AG04450 (cell line): ENCODE results near the gene PDE11A. TPM values are rescaled to one million over a fixed set of nuclear protein-coding genes. Genes with fewer than 3 reads are reported as not detected.

ENCODE experiments used
- CTCF ChIA-PET: fragments of 300-600, 350-600 bp; formaldehyde crosslinking; extraction: SDS; loops from one replicate; lab custom pipeline; 2022; ENCODE audit warnings: antibody characterized with exemption, inconsistent platforms; lab: Charles Lee
- POLR2A ChIA-PET: fragments of 350-600 bp; formaldehyde crosslinking; extraction: SDS; loops from one replicate; lab custom pipeline; 2021; ENCODE audit warnings: antibody characterized with exemption, inconsistent platforms; lab: Yijun Ruan, JAX
- DNase-seq: peaks from one replicate; pipeline ENCODE4 v3.0.0-alpha.2; 2011; ENCODE audit warnings: low read depth, low spot score
- H3K27ac ChIP-seq: one replicate; pipeline ENCODE4 v1.5.1; 2012; ENCODE audit warnings: low read depth, low read length, control low read depth
- H3K27me3 ChIP-seq: one replicate; pipeline ENCODE4 v1.6.0; 2012; ENCODE audit warnings: low read length; ENCODE audit not compliant: control insufficient read depth, insufficient read depth
- H3K4me3 ChIP-seq: 2 replicates; pipeline ENCODE4 v1.5.1; 2011; ENCODE audit warnings: mild to moderate bottlenecking, low read depth, low read length, control low read depth
- H3K9me3 ChIP-seq: 2 replicates; pipeline ENCODE4 v1.5.1; 2012; ENCODE audit warnings: low read length; ENCODE audit not compliant: control insufficient read depth, insufficient read depth
- polyA plus RNA-seq: library from polyadenylated mRNA; depleted of rRNA; stranded (reverse); fragments of >200 nt; gene quantifications from 2 replicates; pipeline ENCODE4 v1.2.3, GENCODE V29; 2011
- TF ChIP-seq, protein P1 (sequence below): IDR thresholded peaks from 2 replicates; pipeline ENCODE4 v1.5.1; 2011; ENCODE audit warnings: low read depth, low read length, control low read depth, inconsistent platforms

PDE11A gene
- polyA plus RNA-seq, 1 experiment: 0.24 TPM

DNA sequence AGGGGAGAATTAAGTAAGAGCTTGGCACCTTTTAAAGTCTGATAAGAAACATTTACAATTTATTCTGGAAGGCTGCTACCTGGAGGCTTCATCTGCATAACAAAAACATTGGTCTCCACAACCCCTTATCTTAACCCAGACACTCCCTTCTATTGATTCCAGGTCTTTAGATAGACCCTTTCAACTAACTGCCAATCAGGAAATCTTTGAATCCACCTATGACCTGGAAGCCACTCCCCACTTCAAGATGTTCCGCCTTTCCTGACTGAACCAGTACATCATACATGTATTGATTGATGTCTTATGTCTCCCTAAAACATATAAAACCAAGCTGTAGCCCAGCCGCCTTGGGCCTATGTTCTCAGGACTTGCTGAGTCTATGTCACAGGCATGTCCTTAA lies 390.6 kb downstream of the PDE11A start:
- ChIA-PET CTCF (no interaction called here), POLR2A (no interaction called here)

DNA sequence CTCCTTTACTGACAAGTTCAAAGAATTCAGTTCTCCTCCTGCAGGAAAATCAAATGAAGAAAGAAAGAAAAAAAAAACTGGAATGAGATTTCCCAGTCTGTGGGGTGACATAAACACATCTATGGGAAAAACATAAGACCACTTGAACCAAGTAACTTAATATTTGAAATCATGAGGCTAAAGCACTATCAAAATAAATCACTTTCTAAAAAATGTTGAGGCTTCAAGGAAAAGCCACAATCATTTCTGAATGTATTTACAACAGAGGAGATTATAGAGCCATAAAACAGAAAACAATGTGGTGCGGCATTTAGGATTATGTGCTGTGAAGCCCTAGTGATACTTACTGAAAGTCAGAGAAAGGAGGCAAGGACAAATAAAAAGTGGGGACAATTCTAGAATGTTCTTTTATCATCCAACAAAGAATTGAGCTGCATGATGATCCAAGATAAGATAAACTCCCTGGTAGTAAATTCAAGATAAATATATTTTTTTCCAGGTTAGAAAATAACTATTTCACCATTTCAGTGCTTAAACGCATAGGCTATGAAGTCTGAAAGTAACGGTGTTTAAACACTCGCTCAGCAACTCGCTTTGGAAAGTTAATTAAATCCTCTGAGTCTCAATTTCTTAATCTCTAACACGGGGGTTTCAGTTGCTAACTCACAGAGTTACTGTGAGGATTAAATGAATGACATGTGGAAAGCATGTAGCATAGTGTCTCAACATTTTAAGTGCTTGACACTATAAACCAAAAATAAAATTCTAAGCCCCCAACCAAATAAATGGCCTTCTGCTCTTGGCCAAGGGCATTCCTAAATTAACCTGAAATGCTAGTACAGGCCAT lies 391.5 kb downstream of the PDE11A start:
- Histone ChIP-seq H3K9me3 (no peaks in the 10 kb centered on the region), H3K27ac (no peak overlapping the region), H3K27me3 (no peaks in the 10 kb centered on the region), H3K4me3 (no peak overlapping the region)
- TF ChIP-seq, protein P1, sequence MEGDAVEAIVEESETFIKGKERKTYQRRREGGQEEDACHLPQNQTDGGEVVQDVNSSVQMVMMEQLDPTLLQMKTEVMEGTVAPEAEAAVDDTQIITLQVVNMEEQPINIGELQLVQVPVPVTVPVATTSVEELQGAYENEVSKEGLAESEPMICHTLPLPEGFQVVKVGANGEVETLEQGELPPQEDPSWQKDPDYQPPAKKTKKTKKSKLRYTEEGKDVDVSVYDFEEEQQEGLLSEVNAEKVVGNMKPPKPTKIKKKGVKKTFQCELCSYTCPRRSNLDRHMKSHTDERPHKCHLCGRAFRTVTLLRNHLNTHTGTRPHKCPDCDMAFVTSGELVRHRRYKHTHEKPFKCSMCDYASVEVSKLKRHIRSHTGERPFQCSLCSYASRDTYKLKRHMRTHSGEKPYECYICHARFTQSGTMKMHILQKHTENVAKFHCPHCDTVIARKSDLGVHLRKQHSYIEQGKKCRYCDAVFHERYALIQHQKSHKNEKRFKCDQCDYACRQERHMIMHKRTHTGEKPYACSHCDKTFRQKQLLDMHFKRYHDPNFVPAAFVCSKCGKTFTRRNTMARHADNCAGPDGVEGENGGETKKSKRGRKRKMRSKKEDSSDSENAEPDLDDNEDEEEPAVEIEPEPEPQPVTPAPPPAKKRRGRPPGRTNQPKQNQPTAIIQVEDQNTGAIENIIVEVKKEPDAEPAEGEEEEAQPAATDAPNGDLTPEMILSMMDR: no peak
- ChIA-PET CTCF (no interaction called here), POLR2A (no interaction called here)
- no peak for DNase-seq

More for the DNA sequence above, 390.6 kb downstream of the PDE11A start:
- H3K4me3 ChIP-seq: no peak overlapping the region
- TF ChIP-seq, protein P1: no peak
- no peak for DNase-seq
- no peaks in the 10 kb centered on the region for H3K9me3 ChIP-seq
- H3K27ac ChIP-seq: no peak overlapping the region
- H3K27me3 ChIP-seq: no peaks in the 10 kb centered on the region

DNA sequence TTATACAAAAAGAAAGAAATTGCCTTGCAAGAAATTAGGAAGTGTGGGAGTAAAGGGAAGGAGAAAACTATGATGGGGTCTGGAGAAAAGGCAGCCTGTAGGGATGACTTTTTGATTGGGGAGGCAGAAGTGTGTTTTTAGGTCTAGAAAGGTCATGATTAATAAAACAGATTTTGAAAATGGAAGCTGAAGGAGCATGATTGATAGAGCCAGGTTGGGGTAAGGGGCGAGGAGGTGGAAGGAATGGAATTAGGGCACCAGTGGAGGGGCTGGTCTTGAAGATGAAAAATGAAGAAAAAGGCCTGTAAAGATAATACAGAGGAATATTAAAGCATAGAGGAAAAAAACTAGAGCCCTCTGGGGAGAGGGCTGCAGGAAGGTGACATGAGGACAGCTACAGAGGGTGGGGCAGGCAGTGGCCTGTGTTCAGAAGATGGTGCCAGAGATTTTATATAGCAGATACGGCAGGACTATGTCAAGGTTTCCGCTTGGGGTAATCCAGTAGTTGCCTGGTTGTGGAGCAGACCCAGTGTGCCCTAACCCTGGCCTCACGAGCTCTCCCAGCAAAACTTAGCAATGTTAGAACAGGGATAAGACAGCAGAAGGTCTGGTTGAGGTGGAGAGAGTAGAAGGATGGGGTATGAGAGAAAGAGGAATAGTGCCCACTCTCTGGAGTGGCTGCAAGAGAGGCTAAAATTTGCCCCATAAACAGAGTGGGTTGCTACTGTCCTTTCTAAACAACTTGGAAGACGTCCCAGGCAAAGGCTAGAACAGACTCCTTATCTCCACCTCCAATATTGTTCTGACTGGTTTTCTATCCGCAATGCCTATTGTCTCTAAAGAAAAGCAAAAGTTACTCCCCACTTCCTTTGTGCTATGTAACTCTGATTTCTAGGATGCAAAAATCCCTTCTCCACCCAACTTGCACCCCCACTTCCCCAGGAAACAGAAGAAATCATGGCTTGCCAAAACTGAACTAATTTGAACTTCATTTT lies 392.7 kb downstream of the PDE11A start:
- TF ChIP-seq, protein P1: no peak
- Histone ChIP-seq H3K9me3 (no peaks in the 10 kb centered on the region), H3K27me3 (no peaks in the 10 kb centered on the region), H3K27ac (no peak overlapping the region), H3K4me3 (no peak overlapping the region)
- ChIA-PET POLR2A (no interaction called here), CTCF (no interaction called here)
- DNase-seq: no peak

DNA sequence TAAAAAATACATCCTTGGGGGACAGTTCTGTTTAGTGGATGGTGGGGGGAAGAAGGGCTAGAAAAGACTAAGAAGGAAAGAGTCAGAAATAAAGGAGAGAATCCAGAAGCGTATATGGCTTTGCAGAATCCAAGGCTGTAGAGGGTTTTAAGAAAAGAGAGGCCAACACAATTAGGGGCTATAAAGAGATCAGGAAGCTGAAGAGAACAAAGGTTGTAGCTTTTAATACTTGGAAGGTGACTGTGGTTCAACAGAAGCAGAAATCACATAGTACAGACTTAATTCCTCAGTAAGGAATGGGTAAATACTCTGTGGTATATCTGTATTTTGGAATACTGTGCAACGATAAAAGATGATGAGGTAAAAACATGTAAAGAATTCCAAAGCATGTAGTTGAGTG lies 393.6 kb downstream of the PDE11A start:
- TF ChIP-seq, protein P1: no peak
- Histone ChIP-seq H3K27me3 (peaks cover 3% of the 10 kb centered on the region), H3K27ac (no peak overlapping the region), H3K4me3 (no peak overlapping the region), H3K9me3 (no peaks in the 10 kb centered on the region)
- ChIA-PET POLR2A (no interaction called here), CTCF (no interaction called here)
- no peak for DNase-seq
